NCI-H1694 (cell line): ENCODE results near the gene ZRANB1.
"Not testable (repeated sequence)": the region's sequence is repeated elsewhere in the genome, so short reads cannot be mapped to it uniquely, and the experiment has no call there.

Experiments
- DNase-seq: peaks from one replicate; lab custom pipeline; 2025; lab: John Stamatoyannopoulos, UW

The ZRANB1 gene

GRCh38 chr10:124963866-124964720, 22.2 kb downstream of the ZRANB1 start:
- DNase-seq, result no peak

- no peak for DNase-seq
These were observed 24.1 kb downstream of the ZRANB1 start for GRCh38 chr10:124966008-124966407.

- no peak for DNase-seq
These were observed 25.3 kb downstream of the ZRANB1 start for GRCh38 chr10:124967255-124967654.

- DNase-seq, result no peak
These were observed 29.4 kb downstream of the ZRANB1 start for GRCh38 chr10:124971276-124971675.

GRCh38 chr10:124972637-124973036, 30.7 kb downstream of the ZRANB1 start:
- no peak for DNase-seq

GRCh38 chr10:124974131-124974530, 32.2 kb downstream of the ZRANB1 start:
- DNase-seq, result no peak

GRCh38 chr10:124975977-124976514, 34.1 kb downstream of the ZRANB1 start:
- no peak for DNase-seq

GRCh38 chr10:124977161-124977560, 35.2 kb downstream of the ZRANB1 start:
- DNase-seq, result no peak

- no peak for DNase-seq
These were observed 35.9 kb downstream of the ZRANB1 start for GRCh38 chr10:124977648-124978375.

GRCh38 chr10:124978376-124978725, 36.4 kb downstream of the ZRANB1 start:
- no peak for DNase-seq

GRCh38 chr10:124983321-124983720, 41.4 kb downstream of the ZRANB1 start:
- no peak for DNase-seq

- no peak for DNase-seq
These were observed 42.5 kb downstream of the ZRANB1 start for GRCh38 chr10:124984376-124984775.

- no peak for DNase-seq
These were observed 43.2 kb downstream of the ZRANB1 start for GRCh38 chr10:124985162-124985561.

- no peak for DNase-seq
These were observed 45.9 kb downstream of the ZRANB1 start for GRCh38 chr10:124987788-124988187.

- DNase-seq, result not testable (repeated sequence)
These were observed 46.8 kb downstream of the ZRANB1 start for GRCh38 chr10:124988753-124989152.

- no peak for DNase-seq
These were observed 47.6 kb downstream of the ZRANB1 start for GRCh38 chr10:124989526-124989925.

- DNase-seq, result no peak
These were observed 49.0 kb downstream of the ZRANB1 start for GRCh38 chr10:124990671-124991625.

GRCh38 chr10:124991835-124992234, 49.9 kb downstream of the ZRANB1 start:
- no peak for DNase-seq

- no peak for DNase-seq
These were observed 50.8 kb downstream of the ZRANB1 start for GRCh38 chr10:124992462-124993344.

- DNase-seq, result no peak
These were observed 51.4 kb downstream of the ZRANB1 start for GRCh38 chr10:124993345-124993708.
